Adrenal gland (tissue), 12 donors: ENCODE results near the gene CNOT10. TPM values are rescaled to one million over a fixed set of nuclear protein-coding genes. Genes with fewer than 3 reads are reported as not detected.
"Not testable (repeated sequence)": the region's sequence is repeated elsewhere in the genome, so short reads cannot be mapped to it uniquely, and the experiment has no call there.

ENCODE experiments used
- DNase-seq, 7 donors: peaks; one replicate each; pipeline ENCODE4 v3.0.0-alpha.2; 2019 to 2020
- H3K27ac ChIP-seq, 5 donors: fragments of 200-600 bp; sonication (generic) in 4 of 5; 1 replicate in 3 of 5; 2 replicates in 2 of 5; pipeline versions ENCODE4 v1.5.1 to v1.8.0; 2016 to 2020; ENCODE audit warnings: mild to moderate bottlenecking in 1 of 5
- H3K27me3 ChIP-seq: fragments of 200-600 bp; 2 replicates; pipeline ENCODE4 v1.8.0; 2021
- H3K36me3 ChIP-seq, 2 donors: fragments of 200-600 bp; replicated peaks in 1 of 2; 1 replicate in 1 of 2; 2 replicates in 1 of 2; pipeline versions ENCODE4 v1.5.1 to v1.8.0; 2018 to 2022
- H3K4me1 ChIP-seq, 2 donors: fragments of 200-600 bp; replicated peaks in 1 of 2; 1 replicate in 1 of 2; 2 replicates in 1 of 2; pipeline versions ENCODE4 v1.5.1 to v1.8.0; 2018 to 2021
- H3K4me3 ChIP-seq, 4 donors: fragments of 200-600 bp; sonication (generic) in 3 of 4; one replicate each; pipeline ENCODE4 v1.5.1; 2016 to 2018
- H3K9me3 ChIP-seq, 3 donors: fragments of 200-600 bp; sonication (generic) in 1 of 3; replicated peaks in 1 of 3; 1 replicate in 2 of 3; 2 replicates in 1 of 3; pipeline versions ENCODE4 v1.5.1 to v1.8.0; 2016 to 2021
- CTCF ChIP-seq, 6 experiments: fragments of 450-650 bp in 4 of 6; fragments of 200-600 bp in 2 of 6; sonication (generic) in 1 of 6; IDR thresholded peaks; 1 replicate in 5 of 6; 2 replicates in 1 of 6; pipeline versions ENCODE4 v1.5.1 to v1.8.0; 2016 to 2021; ENCODE audit warnings: antibody characterized with exemption in 6 of 6, mild to moderate bottlenecking in 2 of 6, moderate library complexity in 1 of 6
- POLR2A ChIP-seq, 2 donors: fragments of 450-650 bp; IDR thresholded peaks; one replicate each; pipeline ENCODE4 v1.6.1; 2017; ENCODE audit warnings: antibody characterized with exemption in 2 of 2, mild to moderate bottlenecking in 2 of 2, moderate library complexity in 1 of 2
- WGBS, 4 donors: extraction: QIAGEN DNeasy Blood & Tissue Kit in 2 of 4; methylation state at CpG; one replicate each; pipeline versions ENCODE4 v1.1.5 to v1.1.7; 2013 to 2017; 5-methylcytosine and 5-hydroxymethylcytosine counted together
- intact Hi-C, 2 donors: fragments of 100-400 bp; cut with DNase I; formaldehyde crosslinking; loops; one replicate each; pipeline versions ENCODE4 v1.14.1 to v1.15.0; 2022 to 2023
- polyA plus RNA-seq, 3 donors: library from polyadenylated mRNA; stranded (reverse); fragments of 200-250 nt in 2 of 3; fragments of 350-450 nt in 1 of 3; fragmentation: Illumina TruSeq in 1 of 3; extraction: RNeasy Lipid Tissue Mini Kit (QIAGEN cat#74804) in 1 of 3; gene quantifications; one replicate each; pipeline ENCODE4 v1.2.3, GENCODE V29; 2013 to 2014
- total RNA-seq, 9 donors: library from RNA; depleted of rRNA in 4 of 9; stranded (reverse); fragments of >200 nt in 4 of 9; fragments of 120-200 nt in 1 of 9; fragmentation: NEBNext Ultra II Directional in 1 of 9; extraction: Animal tissue kit (Norgen Biotek cat#: 25700) in 1 of 9; gene quantifications; one replicate each; pipeline versions ENCODE4 v1.1.0 to v1.2.4, GENCODE V29; 2013 to 2023
- donor health status: healthy with polysubstance abuse.
- donor health status: Bipolar disorder and iron deficiency.
- donor health status: DM: yes; HTN: yes; CAD: no.
- donor health status: DM: no; HTN: no; CAD: no.
- donor health status: DM: no; HTN: no; CAD: no.
- donor health status: DM: yes; HTN: yes; CAD: no.

CNOT10 gene
- total and polyA plus RNA-seq, 12 donors: 15.3 to 32.1 (median 25.5) TPM

- Histone ChIP-seq H3K27me3 (no peaks in the 10 kb centered on the region), H3K9me3 (no peaks in the 10 kb centered on the region), H3K27ac (no peak overlapping the region), H3K4me1 (peaks cover 3 to 9% of the 10 kb centered on the region in 2 donors), H3K36me3 (no peaks in the 10 kb centered on the region), H3K4me3 (peak overlapping the region; percentile 11 to 55 (median 31))
- intact Hi-C loops: no loop called here
- DNase-seq: peak; percentile 53 to 75 (median 68)
- 2 to 5% (median 3%) methylated on average over 21 to 59 of the region's 59 CpGs for WGBS, 4 donors
- TF ChIP-seq CTCF (IDR thresholded peaks at IDR 0.05) (peak; percentile 29 to 76 (median 56)), POLR2A (IDR thresholded peaks at IDR 0.05) (no peak)
Observed at GRCh38 chr3:32781211-32781968, 96.4 kb downstream of the CNOT10 start.

GRCh38 chr3:32781969-32782270 is 96.9 kb downstream of the CNOT10 start:
- H3K36me3 ChIP-seq, H3K4me1 ChIP-seq, H3K27ac ChIP-seq, intact Hi-C loops, H3K9me3 ChIP-seq, DNase-seq, H3K27me3 ChIP-seq: not testable (repeated sequence)
- H3K4me3 ChIP-seq: peak overlapping the region in 1 of 4 donors; percentile 11
- WGBS, 4 donors: 87 to 93% (median 91%) methylated on average over 9 of the region's 9 CpGs

DNA sequence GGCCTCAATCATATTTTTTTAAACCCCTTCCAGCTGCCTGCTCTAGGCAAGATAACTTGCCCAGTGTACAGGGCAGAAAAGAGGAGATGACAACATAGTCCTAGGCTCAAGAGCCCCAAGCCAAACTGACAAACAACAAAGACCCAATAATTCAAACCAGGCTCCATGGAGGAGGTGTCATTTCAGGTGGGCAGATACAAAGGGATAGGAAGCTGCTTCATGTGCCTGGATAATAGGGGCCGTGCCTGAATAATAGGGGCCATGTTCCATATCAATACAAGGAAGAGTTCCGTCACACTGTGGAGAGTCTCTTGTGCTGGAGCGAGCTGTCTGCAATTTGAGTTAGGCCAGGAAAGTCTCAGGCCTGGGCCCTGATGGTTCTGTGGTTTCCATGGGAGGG is 97.4 kb downstream of the CNOT10 start:
- H3K27ac ChIP-seq: no peak overlapping the region
- TF ChIP-seq POLR2A (IDR thresholded peaks at IDR 0.05) (no peak), CTCF (IDR thresholded peaks at IDR 0.05) (no peak)
- no peaks in the 10 kb centered on the region for H3K9me3 ChIP-seq
- no peaks in the 10 kb centered on the region for H3K27me3 ChIP-seq
- DNase-seq: no peak
- H3K36me3 ChIP-seq: no peaks in the 10 kb centered on the region
- H3K4me1 ChIP-seq: peaks cover 3 to 9% of the 10 kb centered on the region in 2 donors
- WGBS, 4 donors: 93 to 100% (median 96%) methylated on average over 3 of the region's 3 CpGs
- no peak overlapping the region for H3K4me3 ChIP-seq
- intact Hi-C loops: no loop called here

GRCh38 chr3:32791833-32792232 is 106.8 kb downstream of the CNOT10 start:
- Histone ChIP-seq H3K4me1 (no peaks in the 10 kb centered on the region), H3K36me3 (no peaks in the 10 kb centered on the region), H3K9me3 (no peaks in the 10 kb centered on the region), H3K27me3 (no peaks in the 10 kb centered on the region), H3K4me3 (no peak overlapping the region), H3K27ac (no peak overlapping the region)
- intact Hi-C loops: no loop called here
- DNase-seq: no peak
- no peak for TF ChIP-seq POLR2A (IDR thresholded peaks at IDR 0.05)
- TF ChIP-seq CTCF (IDR thresholded peaks at IDR 0.05): no peak
- WGBS, 4 donors: 61 to 77% (median 69%) methylated on average over 3 of the region's 3 CpGs
